Stimulated activated CD4-positive, alpha-beta T cell treated with anti-CD3 and anti-CD28 coated beads, TNF-alpha, amount 100 ng/mL, for 1 hour (primary cell): ENCODE results near the gene EDN2.

ENCODE experiments used
- DNase-seq, 3 donors: peaks; one replicate each; pipeline ENCODE4 v3.0.0-alpha.2; 2020; ENCODE audit warnings: low read depth in 3 of 3, low spot score in 1 of 3

EDN2 gene

GRCh38 chr1:41483001-41483850 is 1.3 kb downstream of the EDN2 start:
- no peak for DNase-seq

GRCh38 chr1:41482001-41482765 is 2.3 kb downstream of the EDN2 start:
- DNase-seq = no peak

DNA sequence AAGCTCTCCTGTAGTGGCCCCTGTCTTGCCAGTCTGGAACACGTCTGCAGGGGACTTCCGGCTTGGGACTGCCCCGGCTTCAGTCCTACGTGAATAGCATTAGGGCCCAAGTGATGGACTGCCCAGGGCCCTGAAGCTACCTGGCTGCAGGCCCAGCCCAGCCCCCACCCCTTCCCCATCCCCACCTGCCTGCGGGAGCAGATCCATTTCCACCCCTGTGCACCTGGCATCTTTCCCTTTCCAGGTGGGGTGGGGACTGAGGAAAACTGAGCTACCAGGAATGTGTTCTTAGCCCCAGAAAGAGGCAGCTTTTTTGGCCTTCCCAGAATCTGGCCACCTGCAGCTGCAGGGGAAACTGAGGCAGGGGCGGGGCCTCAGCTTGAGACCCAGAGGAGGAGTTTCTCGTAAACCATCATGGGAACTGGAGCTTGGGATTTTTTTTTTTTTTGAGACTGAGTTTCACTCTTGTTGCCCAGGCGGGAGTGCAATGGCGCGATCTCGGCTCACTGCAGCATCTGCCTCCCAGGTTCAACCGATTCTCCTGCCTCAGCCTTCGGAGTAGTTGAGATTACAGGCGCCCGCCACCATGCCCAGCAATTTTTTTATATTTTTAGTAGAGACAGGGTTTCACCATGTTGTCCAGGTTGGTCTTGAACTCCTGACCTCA is 3.2 kb downstream of the EDN2 start:
- DNase-seq = no peak

GRCh38 chr1:41480204-41481108 is 4.0 kb downstream of the EDN2 start:
- DNase-seq = no peak

DNA sequence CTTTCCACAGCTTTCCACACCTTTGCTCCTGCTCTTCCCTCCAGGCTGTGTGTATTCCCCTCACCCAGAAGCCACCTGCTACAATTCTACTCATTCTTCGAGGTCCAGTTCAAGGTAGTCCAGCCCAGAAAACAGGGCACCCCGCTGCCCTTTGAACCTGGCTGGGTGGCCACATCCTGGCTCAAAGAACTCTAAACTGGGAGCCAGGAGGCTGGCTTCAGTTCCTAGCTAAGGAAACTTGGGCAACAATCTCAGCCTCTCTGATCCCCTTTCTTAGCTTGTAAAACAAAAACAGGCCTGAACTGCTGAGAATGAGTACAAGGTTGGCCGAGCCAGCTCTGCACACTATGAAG is 4.7 kb downstream of the EDN2 start:
- DNase-seq = no peak

DNA sequence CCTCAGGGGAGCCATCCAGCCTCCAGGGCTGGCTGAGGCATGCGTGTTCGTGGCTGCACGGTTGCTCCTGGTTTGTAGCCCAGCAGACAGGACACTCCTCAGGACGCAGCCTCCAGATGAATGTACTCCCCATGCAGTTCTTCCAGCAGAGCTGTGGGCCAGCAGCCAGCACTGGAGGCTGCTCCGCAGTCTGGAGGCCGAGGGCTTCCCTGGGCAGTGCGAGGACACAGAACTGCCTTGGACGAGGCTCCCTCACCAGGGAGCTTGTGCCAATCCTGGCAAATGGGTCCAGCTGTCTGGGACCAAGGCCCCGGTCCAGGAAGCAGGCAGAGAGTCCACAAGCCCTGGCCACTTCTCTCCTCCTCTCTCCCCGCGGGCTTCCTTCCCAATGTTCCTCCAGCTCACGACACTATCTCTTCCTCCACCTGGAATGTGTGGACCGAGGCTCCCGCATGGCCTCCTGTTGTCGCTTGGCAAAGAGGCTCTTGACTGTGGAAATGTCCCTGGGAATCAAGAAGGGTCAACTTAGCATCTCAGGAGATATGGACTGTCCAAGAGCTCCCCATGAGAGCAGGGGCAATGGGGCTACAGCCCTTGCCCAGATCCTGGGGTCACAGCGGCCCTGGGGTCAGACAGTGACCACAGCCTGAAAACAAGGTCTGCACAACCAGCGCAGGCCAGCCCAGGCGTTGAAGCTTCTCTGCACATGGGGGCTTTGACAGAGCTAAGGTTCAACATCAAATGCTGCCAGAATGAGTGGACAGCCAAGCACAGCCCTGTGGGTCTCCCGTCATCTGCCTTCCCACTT is 5.3 kb downstream of the EDN2 start:
- DNase-seq = no peak

- no peak for DNase-seq
Observed at GRCh38 chr1:41478118-41478748, 6.2 kb downstream of the EDN2 start.

- no peak for DNase-seq
Observed at GRCh38 chr1:41476807-41477361, 7.6 kb downstream of the EDN2 start.

GRCh38 chr1:41475859-41476567 is 8.5 kb downstream of the EDN2 start:
- DNase-seq = no peak

DNA sequence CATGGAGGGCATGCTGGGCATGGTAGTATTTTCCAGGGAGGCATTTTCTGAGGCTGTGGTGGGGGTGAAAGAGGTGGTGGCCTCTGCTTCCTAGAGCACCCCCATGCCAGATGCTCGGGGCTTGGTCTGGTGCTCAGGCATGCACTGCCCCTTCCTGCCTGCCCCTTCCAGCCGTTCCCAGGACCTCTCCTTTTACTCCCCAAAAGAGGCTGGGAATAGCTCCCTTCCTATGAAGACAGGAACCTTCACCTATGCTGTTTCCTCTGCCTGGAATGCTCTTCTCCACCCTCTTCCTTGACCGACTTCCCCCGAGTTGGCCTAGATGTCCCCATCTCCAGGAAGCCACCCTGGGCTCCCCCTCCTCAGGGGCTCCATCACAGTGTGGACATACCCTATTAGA is 9.1 kb downstream of the EDN2 start:
- DNase-seq = no peak

- no peak for DNase-seq
Observed at GRCh38 chr1:41474490-41475271, 9.8 kb downstream of the EDN2 start.

DNA sequence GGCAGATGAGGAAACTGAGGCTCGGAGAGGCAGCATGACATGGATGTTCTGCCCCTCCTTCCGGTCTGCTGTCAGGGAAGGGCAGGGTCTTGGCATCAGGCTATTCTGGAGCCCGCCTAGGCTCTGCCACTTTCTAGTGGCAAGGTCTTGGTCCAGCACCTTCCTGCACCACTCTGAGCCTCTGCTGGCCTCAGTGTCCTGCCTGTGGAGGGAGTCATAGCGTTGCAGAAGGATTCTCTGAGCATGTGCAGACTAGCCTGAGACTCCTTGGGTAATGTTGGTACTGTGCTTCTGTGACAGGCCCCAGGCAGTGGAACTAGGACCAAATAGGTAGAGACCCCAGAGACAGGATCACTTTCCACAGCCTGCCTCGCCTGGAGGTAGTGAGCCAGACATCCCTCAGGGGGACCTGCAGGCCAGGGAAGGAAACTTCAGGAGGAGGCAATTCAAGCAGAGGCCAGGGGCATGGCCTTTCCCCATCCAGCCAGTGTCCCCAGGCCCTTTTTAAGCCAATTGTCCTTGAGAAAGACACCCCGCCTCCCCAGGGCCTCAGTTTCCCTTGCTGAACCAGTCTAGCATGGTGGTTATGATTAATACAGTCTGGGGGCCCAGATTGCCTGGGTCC is 10.6 kb downstream of the EDN2 start:
- DNase-seq = no peak

DNA sequence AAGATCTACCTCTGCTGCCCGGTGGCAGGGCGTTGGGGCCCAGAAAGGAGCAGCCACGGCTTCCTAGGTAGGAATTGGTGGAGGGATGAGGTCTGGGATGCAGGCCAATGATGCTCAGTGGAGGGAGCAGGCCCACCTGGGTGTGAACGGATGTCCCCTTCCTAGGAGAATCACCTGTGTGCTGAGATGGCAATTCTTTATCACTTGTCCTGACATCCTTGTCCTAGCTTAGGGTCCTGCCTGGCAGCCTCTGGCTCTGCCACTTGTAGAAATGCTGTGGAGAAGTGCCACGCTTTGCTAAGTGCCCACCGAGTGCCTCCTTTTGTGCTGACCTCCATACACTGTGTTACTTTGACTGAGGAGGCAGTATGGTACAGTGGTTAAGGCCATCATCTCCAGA is 12.8 kb downstream of the EDN2 start:
- no peak for DNase-seq

DNA sequence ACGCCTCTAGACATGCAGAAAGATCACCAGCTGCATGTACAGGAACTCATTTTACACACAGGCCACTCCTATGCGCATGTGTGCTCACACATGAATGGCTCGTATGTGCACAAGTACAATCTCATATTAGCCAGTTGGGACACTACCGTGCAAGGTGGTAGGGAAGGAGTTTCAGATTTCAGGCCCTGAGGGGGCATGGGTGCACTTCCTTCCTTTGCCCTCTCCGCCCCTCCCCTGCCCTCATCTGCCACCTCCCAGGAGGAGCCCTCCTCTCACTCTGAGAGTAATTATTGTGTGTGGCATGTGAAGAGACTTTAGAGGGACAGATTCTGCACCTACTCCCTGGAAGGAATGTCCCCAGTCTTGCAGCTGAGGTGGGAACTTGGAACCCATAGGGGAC is 14.8 kb downstream of the EDN2 start:
- DNase-seq = no peak

GRCh38 chr1:41468122-41468762 is 16.2 kb downstream of the EDN2 start:
- no peak for DNase-seq

DNA sequence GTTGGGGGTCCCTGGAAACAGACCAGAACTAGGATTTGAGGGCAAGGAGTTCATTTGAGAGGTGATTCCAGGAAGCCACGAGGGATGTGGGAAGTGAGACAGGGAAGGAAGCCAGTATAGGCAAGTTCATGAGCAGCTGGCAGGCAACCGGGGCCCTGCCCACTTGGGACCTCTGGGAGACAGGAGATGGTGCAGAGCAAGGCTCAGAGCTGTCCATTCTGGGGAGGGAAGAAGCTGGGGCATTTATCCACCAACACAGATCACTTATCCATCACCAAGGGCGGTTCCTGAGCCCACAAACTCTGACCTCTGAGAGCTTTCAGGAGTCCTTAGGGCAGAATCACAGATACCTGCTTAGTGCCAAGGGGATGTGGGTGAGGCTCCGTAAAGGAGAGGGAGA is 16.8 kb downstream of the EDN2 start:
- DNase-seq = no peak

GRCh38 chr1:41466146-41466545 is 18.3 kb downstream of the EDN2 start:
- no peak for DNase-seq
